SK-N-SH treated with all-trans-retinoic acid at 6 μM for 48 hours (cell line): ENCODE measurements around the gene TMA7.
A peak's percentile ranks its signal among the peaks of the same experiment; 100 is the strongest.

Experiments
- BACH2 ChIP-seq: fragments of 250-450 bp; sonication (Bioruptor Pico); IDR thresholded peaks from 2 replicates; pipeline ENCODE4 v1.9.0; 2021; ENCODE audit warnings: mild to moderate bottlenecking, borderline replicate concordance
- CSDC2 ChIP-seq: fragments of 250-450 bp; sonication (Bioruptor Pico); IDR thresholded peaks from 2 replicates; pipeline ENCODE4 v1.5.0; 2020; ENCODE audit warnings: mild to moderate bottlenecking, moderate library complexity
- ESRRG ChIP-seq: fragments of 250-450 bp; sonication (Bioruptor Pico); IDR thresholded peaks from 2 replicates; pipeline ENCODE4 v1.6.1; 2021; ENCODE audit warnings: mild to moderate bottlenecking
- ISL1 ChIP-seq: fragments of 250-450 bp; sonication (Bioruptor Pico); IDR thresholded peaks from 2 replicates; pipeline ENCODE4 v2.1.2; 2022; ENCODE audit warnings: mild to moderate bottlenecking, moderate library complexity
- OSR1 ChIP-seq: fragments of 250-450 bp; sonication (Bioruptor Pico); IDR thresholded peaks from 2 replicates; pipeline ENCODE4 v1.8.0; 2022; ENCODE audit warnings: moderate library complexity, mild to moderate bottlenecking, inconsistent platforms
- TCF4 ChIP-seq: fragments of 250-450 bp; sonication (Bioruptor Pico); IDR thresholded peaks from 2 replicates; pipeline ENCODE4 v1.8.0; 2021; ENCODE audit warnings: mild to moderate bottlenecking, moderate library complexity, borderline replicate concordance
- TOX ChIP-seq: fragments of 250-450 bp; sonication (Bioruptor Pico); IDR thresholded peaks from 2 replicates; pipeline ENCODE4 v1.8.0; 2021; ENCODE audit warnings: mild to moderate bottlenecking, moderate library complexity, borderline replicate concordance
- TSHZ2 ChIP-seq: fragments of 250-450 bp; sonication (Bioruptor Pico); IDR thresholded peaks from 2 replicates; pipeline ENCODE4 v1.5.0; 2020; ENCODE audit warnings: mild to moderate bottlenecking, moderate library complexity
- ZFP30 ChIP-seq: fragments of 450-650 bp; formaldehyde crosslinking; IDR thresholded peaks from 2 replicates; pipeline ENCODE4 v1.5.0; 2022; ENCODE audit warnings: mild to moderate bottlenecking, moderate library complexity
- ZNF70 ChIP-seq: fragments of 450-650 bp; formaldehyde crosslinking; IDR thresholded peaks from 2 replicates; pipeline ENCODE4 v1.5.0; 2020; ENCODE audit warnings: mild to moderate bottlenecking, moderate library complexity
- ZNF8 ChIP-seq: fragments of 450-650 bp; formaldehyde crosslinking; IDR thresholded peaks from 2 replicates; pipeline ENCODE4 v1.5.0; 2020; ENCODE audit warnings: mild to moderate bottlenecking, moderate library complexity
- TF ChIP-seq, protein P1 (sequence below): fragments of 250-450 bp; sonication (Bioruptor Pico); IDR thresholded peaks from 2 replicates; pipeline ENCODE4 v1.5.1; 2020; ENCODE audit warnings: low read depth, mild to moderate bottlenecking, moderate library complexity
- TF ChIP-seq, protein P2 (sequence below): fragments of 250-450 bp; sonication (Bioruptor Pico); IDR thresholded peaks from 2 replicates; pipeline ENCODE4 v1.8.0; 2020; ENCODE audit warnings: mild to moderate bottlenecking, moderate library complexity, borderline replicate concordance

DNA sequence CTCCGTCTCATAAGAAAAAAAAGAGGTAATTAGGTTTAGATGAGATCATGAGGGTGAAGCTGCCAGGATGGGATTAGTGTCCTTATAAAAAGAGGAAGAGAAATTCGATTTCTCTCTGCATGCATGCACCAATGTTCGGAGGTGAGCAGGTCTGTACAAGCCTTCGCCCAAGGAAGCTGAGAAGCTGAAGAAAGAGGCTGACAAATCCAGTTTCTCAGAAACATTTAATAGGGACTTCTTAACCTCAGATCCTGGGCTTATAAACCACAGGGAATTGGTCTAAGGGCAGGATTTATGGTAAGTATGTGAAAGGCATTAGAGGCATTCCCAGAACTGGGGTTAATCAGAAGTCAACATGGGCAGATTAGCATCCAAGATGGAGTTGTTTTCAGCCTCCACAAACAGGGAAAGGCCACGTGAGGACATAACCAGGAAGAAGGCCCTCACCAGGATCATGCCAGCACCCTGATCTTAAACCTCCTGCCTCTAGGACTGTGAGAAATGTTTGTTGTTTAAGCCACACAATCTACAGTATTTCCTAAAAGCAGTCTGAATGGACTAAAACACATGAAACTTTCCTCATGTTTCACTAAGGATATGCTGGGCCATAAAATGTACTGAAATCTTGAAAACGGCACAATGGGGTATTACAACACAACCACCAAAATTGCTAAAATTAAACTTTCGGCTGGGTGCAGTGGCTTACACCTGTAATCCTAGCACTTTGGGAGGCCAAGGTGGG, 52.6 kb downstream of the TMA7 start:
- TF ChIP-seq, protein P1, sequence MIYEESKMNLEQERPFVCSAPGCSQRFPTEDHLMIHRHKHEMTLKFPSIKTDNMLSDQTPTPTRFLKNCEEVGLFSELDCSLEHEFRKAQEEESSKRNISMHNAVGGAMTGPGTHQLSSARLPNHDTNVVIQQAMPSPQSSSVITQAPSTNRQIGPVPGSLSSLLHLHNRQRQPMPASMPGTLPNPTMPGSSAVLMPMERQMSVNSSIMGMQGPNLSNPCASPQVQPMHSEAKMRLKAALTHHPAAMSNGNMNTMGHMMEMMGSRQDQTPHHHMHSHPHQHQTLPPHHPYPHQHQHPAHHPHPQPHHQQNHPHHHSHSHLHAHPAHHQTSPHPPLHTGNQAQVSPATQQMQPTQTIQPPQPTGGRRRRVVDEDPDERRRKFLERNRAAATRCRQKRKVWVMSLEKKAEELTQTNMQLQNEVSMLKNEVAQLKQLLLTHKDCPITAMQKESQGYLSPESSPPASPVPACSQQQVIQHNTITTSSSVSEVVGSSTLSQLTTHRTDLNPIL (CRISPR knock-in tag), result no peak
- TF ChIP-seq ISL1 (CRISPR knock-in tag), result peak; percentile 35; the same call in 1 of the 2 replicates
- TF ChIP-seq ZFP30 (CRISPR knock-in tag), result no peak
- TF ChIP-seq, protein P2, sequence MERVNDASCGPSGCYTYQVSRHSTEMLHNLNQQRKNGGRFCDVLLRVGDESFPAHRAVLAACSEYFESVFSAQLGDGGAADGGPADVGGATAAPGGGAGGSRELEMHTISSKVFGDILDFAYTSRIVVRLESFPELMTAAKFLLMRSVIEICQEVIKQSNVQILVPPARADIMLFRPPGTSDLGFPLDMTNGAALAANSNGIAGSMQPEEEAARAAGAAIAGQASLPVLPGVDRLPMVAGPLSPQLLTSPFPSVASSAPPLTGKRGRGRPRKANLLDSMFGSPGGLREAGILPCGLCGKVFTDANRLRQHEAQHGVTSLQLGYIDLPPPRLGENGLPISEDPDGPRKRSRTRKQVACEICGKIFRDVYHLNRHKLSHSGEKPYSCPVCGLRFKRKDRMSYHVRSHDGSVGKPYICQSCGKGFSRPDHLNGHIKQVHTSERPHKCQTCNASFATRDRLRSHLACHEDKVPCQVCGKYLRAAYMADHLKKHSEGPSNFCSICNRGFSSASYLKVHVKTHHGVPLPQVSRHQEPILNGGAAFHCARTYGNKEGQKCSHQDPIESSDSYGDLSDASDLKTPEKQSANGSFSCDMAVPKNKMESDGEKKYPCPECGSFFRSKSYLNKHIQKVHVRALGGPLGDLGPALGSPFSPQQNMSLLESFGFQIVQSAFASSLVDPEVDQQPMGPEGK (CRISPR knock-in tag), result no peak
- TF ChIP-seq ZNF70 (CRISPR knock-in tag), result no peak
- no peak for TF ChIP-seq BACH2
- no peak for TF ChIP-seq TOX
- no peak for TF ChIP-seq ESRRG (CRISPR knock-in tag)
- TF ChIP-seq TSHZ2, result no peak
- no peak for TF ChIP-seq OSR1 (CRISPR knock-in tag)
- no peak for TF ChIP-seq ZNF8 (CRISPR knock-in tag)
- TF ChIP-seq TCF4, result no peak
- TF ChIP-seq CSDC2, result no peak
